OCI-LY1 (cell line): ENCODE data around the gene AMOTL1.

Experiments used
- H2AFZ ChIP-seq: fragments of 200-600 bp; sonication (generic), shearing (Covaris generic); 2 replicates; pipeline ENCODE4 v1.6.0; 2014; ENCODE audit warnings: antibody characterized with exemption, mild to moderate bottlenecking, low read length
- H3F3A ChIP-seq: fragments of 200-600 bp; sonication (generic), shearing (Covaris generic); 2 replicates; pipeline ENCODE4 v1.6.0; 2014; ENCODE audit warnings: mild to moderate bottlenecking, antibody characterized with exemption, low read length, moderate library complexity; ENCODE audit not compliant: insufficient read depth
- H3K27ac ChIP-seq: fragments of 200-600 bp; sonication (generic); 2 replicates; pipeline ENCODE4 v1.5.1; 2014; ENCODE audit warnings: low read length, mixed run types, mild to moderate bottlenecking, low read depth; ENCODE audit not compliant: poor library complexity, severe bottlenecking
- H3K27me3 ChIP-seq: fragments of 200-600 bp; sonication (generic); 2 replicates; pipeline ENCODE4 v1.6.0; 2014; ENCODE audit warnings: antibody characterized with exemption, mild to moderate bottlenecking, low read length, moderate library complexity; ENCODE audit not compliant: insufficient read depth
- H3K36me3 ChIP-seq: fragments of 200-600 bp; sonication (generic); 2 replicates; pipeline ENCODE4 v1.6.1; 2014; ENCODE audit warnings: mild to moderate bottlenecking, antibody characterized with exemption, low read length, moderate library complexity, mixed read lengths; ENCODE audit not compliant: insufficient read depth
- H3K4me1 ChIP-seq: fragments of 200-600 bp; sonication (generic); 2 replicates; pipeline ENCODE4 v1.5.1; 2014; ENCODE audit warnings: mild to moderate bottlenecking, low read length, moderate library complexity; ENCODE audit not compliant: insufficient read depth, severe bottlenecking
- H3K4me2 ChIP-seq: fragments of 200-600 bp; sonication (generic), shearing (Covaris generic); 2 replicates; pipeline ENCODE4 v1.6.1; 2014; ENCODE audit warnings: low read length
- H3K4me3 ChIP-seq: fragments of 200-600 bp; sonication (generic); 2 replicates; pipeline ENCODE4 v1.5.1; 2014; ENCODE audit warnings: low read length, low read depth, mild to moderate bottlenecking, mixed read lengths; ENCODE audit not compliant: poor library complexity, severe bottlenecking
- H3K79me2 ChIP-seq: fragments of 200-600 bp; shearing (Covaris generic); 2 replicates; pipeline ENCODE4 v1.6.1; 2016; ENCODE audit warnings: mixed run types, low read length, mixed read lengths; ENCODE audit not compliant: insufficient read depth
- H3K9ac ChIP-seq: fragments of 200-600 bp; sonication (generic), shearing (Covaris generic); 2 replicates; pipeline ENCODE4 v1.6.1; 2014; ENCODE audit warnings: mild to moderate bottlenecking, low read length, mixed read lengths
- H3K9me2 ChIP-seq: fragments of 200-600 bp; sonication (generic), shearing (Covaris generic); 2 replicates; pipeline ENCODE4 v1.6.1; 2014; ENCODE audit warnings: low read depth, mild to moderate bottlenecking, low read length, mixed read lengths
- H3K9me3 ChIP-seq: fragments of 200-600 bp; shearing (Covaris generic); 2 replicates; pipeline ENCODE4 v1.6.1; 2014; ENCODE audit warnings: low read length, mixed read lengths
- H4K20me1 ChIP-seq: fragments of 200-600 bp; sonication (generic), shearing (Covaris generic); 2 replicates; pipeline ENCODE4 v1.6.0; 2016; ENCODE audit warnings: mild to moderate bottlenecking, low read length; ENCODE audit not compliant: insufficient read depth
- CTCF ChIP-seq: fragments of 200-600 bp; sonication (generic), shearing (Covaris generic); IDR thresholded peaks from 2 replicates; pipeline ENCODE4 v1.5.1; 2017; ENCODE audit warnings: mild to moderate bottlenecking, antibody characterized with exemption, low read length, moderate library complexity, mixed read lengths
- EZH2 ChIP-seq: fragments of 200-600 bp; sonication (generic), shearing (Covaris generic); IDR thresholded peaks from 2 replicates; pipeline ENCODE4 v1.8.0; 2017; ENCODE audit warnings: borderline replicate concordance, mixed run types, mild to moderate bottlenecking, antibody characterized with exemption, low read length, moderate library complexity, mixed read lengths

The AMOTL1 gene

GRCh38 chr11:94883878-94884277 lies 115.7 kb downstream of the AMOTL1 start:
- no peaks in the 10 kb centered on the region for H3K36me3 ChIP-seq
- H3K4me1 ChIP-seq: no peaks in the 10 kb centered on the region
- H3K79me2 ChIP-seq: no peaks in the 10 kb centered on the region
- H2AFZ ChIP-seq: no peak overlapping the region
- no peak overlapping the region for H3K27ac ChIP-seq
- H3K4me3 ChIP-seq: no peak overlapping the region
- TF ChIP-seq CTCF: no peak
- no peak for TF ChIP-seq EZH2
- H3K9ac ChIP-seq: no peak overlapping the region
- H3F3A ChIP-seq: no peaks in the 10 kb centered on the region
- no peaks in the 10 kb centered on the region for H3K27me3 ChIP-seq
- no peaks in the 10 kb centered on the region for H3K9me3 ChIP-seq
- H3K4me2 ChIP-seq: no peak overlapping the region
- no peaks in the 10 kb centered on the region for H4K20me1 ChIP-seq
- no peaks in the 10 kb centered on the region for H3K9me2 ChIP-seq

DNA sequence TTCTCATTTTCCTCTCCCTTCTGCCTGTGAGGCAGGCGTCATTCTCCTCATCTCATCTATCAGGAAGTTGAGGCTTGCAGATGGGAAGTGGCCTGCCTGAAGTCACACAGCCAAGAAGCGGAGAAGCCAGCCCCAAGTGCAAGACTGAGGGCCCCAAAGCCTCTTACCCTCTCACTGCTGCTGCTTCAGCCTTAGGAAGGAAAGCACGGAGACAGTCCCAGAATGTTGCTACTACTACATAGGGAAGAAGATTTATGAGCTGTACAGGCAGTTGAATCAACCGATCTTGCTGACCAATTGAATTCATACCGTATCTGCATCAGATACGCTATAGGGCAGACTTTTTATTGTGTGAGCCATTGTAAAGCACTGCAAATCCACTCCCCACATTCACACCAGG lies 116.2 kb downstream of the AMOTL1 start:
- no peak overlapping the region for H3K27ac ChIP-seq
- H3K4me2 ChIP-seq: no peak overlapping the region
- no peaks in the 10 kb centered on the region for H3K9me3 ChIP-seq
- no peaks in the 10 kb centered on the region for H3K9me2 ChIP-seq
- TF ChIP-seq EZH2: no peak
- no peak for TF ChIP-seq CTCF
- H4K20me1 ChIP-seq: no peaks in the 10 kb centered on the region
- H2AFZ ChIP-seq: no peak overlapping the region
- H3K4me1 ChIP-seq: no peaks in the 10 kb centered on the region
- no peaks in the 10 kb centered on the region for H3K79me2 ChIP-seq
- no peak overlapping the region for H3K9ac ChIP-seq
- no peaks in the 10 kb centered on the region for H3K36me3 ChIP-seq
- no peak overlapping the region for H3K4me3 ChIP-seq
- H3K27me3 ChIP-seq: no peaks in the 10 kb centered on the region
- no peaks in the 10 kb centered on the region for H3F3A ChIP-seq

DNA sequence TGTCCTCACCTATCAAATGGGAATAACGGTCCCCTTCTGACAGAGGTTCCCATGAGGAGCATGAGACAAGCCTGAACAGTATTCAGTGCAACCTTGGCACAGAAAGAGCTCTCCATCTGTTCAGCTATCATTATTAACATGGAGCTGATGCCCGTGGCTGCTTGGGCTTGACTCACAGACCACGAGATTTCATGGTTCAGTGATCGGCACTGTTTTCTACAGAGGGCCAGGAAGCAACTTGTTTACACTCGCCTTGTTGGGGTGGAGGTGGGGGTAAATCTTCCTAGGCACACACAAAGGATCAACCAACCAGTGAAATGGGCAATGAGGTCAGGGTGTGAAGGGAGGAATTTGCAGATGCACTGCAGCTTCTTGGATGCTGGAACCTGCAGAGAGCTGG lies 117.0 kb downstream of the AMOTL1 start:
- no peak for TF ChIP-seq EZH2
- TF ChIP-seq CTCF: no peak
- Histone ChIP-seq H3K4me1 (no peaks in the 10 kb centered on the region), H3K27ac (no peak overlapping the region), H3K9ac (no peak overlapping the region), H3F3A (no peaks in the 10 kb centered on the region), H3K9me3 (no peaks in the 10 kb centered on the region), H3K27me3 (no peaks in the 10 kb centered on the region), H3K4me3 (no peak overlapping the region), H4K20me1 (no peaks in the 10 kb centered on the region), H3K4me2 (no peak overlapping the region), H3K9me2 (no peaks in the 10 kb centered on the region), H2AFZ (no peak overlapping the region), H3K36me3 (no peaks in the 10 kb centered on the region), H3K79me2 (no peaks in the 10 kb centered on the region)
